Muscle of back (tissue), 11 donors: Measurements from ENCODE around the gene PDE8A. TPM values are rescaled to one million over a fixed set of nuclear protein-coding genes. Genes with fewer than 3 reads are reported as not detected.
"Not testable (repeated sequence)": the region's sequence is repeated elsewhere in the genome, so short reads cannot be mapped to it uniquely, and the experiment has no call there.

ENCODE experiments used
- DNase-seq, 3 donors: peaks; one replicate each; pipeline versions ENCODE4 v3.0.0 to v3.0.0-alpha.2; 2013
- polyA plus RNA-seq, 10 donors: library from polyadenylated mRNA; unstranded; fragments of 120-200 nt; gene quantifications; one replicate each; pipeline ENCODE4 v1.2.1, GENCODE V29; 2013; ENCODE audit not compliant: insufficient read length in 10 of 10

PDE8A gene
- polyA plus RNA-seq, 10 donors: 13.5 to 39.8 (median 21.5) TPM

DNA sequence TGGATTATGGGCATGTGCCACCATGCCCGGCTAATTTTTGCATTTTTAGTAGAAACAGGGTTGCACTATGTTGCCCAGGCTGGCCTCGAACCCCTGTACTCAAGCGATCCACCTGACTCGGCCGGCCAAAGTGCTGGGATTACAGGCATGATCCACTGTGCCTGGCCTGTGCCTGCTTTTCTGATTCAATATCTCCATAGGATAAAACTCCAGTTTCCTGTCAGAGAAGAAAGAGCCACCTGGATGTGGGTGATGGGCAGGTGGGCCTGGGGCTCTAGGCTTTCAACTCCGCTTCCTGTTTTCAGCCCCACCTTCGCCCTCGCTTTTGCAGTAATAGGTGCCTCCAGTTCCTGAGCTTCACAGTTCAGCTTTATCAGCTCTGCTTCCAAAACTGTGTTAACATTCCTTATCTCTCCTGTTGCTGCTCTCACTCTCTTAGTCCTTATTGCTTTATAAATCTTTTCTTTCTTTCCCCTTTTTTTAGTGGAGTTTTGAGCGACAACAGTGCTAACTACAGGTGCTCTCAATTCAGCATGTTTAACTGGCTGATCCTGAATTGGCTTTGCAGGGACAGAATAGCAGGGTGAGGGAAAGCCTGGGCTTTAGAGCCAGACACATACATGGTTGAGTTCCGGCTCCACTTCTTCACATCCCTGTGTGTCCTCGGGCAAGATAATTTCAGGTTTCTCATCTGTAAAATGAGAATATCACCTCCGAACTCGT is 21.1 kb upstream of the PDE8A start:
- DNase-seq: no peak

GRCh38 chr15:84961114-84961452 is 20.6 kb upstream of the PDE8A start:
- peak in 1 of 3 donors; percentile 66 for DNase-seq

DNA sequence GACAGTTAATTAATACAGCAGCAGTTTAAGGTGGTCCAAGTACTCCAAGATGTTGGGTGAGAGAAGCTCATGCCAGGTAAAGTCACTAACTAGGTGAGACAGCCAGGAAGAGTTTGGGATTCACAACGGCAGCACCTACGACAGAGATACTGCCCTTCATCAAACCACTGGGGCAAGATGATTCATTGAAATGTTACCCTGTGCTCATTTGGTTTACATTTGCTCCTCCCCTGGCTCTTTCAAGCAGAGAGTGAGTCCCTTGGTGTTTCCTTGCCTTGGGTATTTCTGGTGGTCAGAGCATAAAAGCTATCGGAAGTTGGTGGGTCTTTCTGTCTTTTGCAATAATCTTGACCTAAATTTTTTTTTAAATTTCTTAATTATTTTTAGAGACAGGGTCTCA is 19.9 kb upstream of the PDE8A start:
- DNase-seq: no peak

- DNase-seq: no peak
Measured at GRCh38 chr15:84962955-84963354, 18.7 kb upstream of the PDE8A start.

GRCh38 chr15:84967380-84967779 is 14.3 kb upstream of the PDE8A start:
- no peak for DNase-seq

DNA sequence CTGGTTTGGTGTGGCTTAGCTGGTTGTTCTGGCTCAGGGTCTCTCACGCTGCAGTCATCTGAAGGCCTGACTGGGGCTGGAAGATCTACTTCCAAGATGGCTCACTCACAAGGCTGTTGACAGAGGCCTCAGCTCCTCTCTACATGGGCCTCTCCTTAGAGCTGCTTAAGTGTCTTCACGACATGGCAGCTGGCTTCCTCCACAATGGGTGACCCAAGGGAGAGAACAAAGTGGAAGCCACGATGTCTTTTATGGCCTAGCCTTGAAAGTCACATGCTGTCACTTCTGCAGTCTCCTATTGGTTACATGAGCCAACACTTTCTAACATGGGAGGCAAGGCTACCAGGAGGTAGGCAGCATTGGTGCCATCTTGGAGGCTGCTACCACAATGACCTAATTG is 13.4 kb upstream of the PDE8A start:
- no peak for DNase-seq

DNA sequence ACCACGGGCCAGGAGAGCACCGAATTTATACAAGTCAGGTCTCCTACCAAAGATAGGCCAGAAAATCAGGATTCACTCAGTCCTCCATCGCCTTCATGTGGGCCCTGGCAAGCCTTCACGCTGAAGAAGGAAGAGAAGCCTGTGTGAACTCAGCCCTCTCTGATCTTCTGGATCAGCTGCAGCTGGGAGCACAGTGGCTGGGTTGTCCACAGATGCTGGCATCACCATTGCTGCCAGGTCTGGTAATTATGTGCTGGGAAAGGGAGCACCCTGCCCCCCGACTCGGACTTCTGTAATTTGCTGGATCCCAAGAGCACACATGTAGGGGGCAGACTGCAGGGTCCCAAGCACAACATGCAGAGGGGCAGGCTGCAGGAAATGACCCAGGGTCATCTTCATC is 12.4 kb upstream of the PDE8A start:
- no peak for DNase-seq

GRCh38 chr15:84970843-84971242 is 10.8 kb upstream of the PDE8A start:
- DNase-seq: no peak

- DNase-seq: peak in 1 of 3 donors; percentile 19
Measured at GRCh38 chr15:84973492-84974460, 7.9 kb upstream of the PDE8A start.

- peak in 1 of 3 donors; percentile 20 for DNase-seq
Measured at GRCh38 chr15:84975871-84976351, 5.7 kb upstream of the PDE8A start.

- no peak for DNase-seq
Measured at GRCh38 chr15:84976746-84977345, 4.8 kb upstream of the PDE8A start.

GRCh38 chr15:84979651-84980050 is 2.0 kb upstream of the PDE8A start:
- peak in 1 of 3 donors; percentile 34 for DNase-seq

GRCh38 chr15:84980196-84981053 is 1.2 kb upstream of the PDE8A start:
- peak; percentile 83 to 98 (median 88) for DNase-seq

- peak; percentile 97 to 99 (median 98) for DNase-seq
Measured at GRCh38 chr15:84981054-84981710, 474 bp upstream of the PDE8A start.

DNA sequence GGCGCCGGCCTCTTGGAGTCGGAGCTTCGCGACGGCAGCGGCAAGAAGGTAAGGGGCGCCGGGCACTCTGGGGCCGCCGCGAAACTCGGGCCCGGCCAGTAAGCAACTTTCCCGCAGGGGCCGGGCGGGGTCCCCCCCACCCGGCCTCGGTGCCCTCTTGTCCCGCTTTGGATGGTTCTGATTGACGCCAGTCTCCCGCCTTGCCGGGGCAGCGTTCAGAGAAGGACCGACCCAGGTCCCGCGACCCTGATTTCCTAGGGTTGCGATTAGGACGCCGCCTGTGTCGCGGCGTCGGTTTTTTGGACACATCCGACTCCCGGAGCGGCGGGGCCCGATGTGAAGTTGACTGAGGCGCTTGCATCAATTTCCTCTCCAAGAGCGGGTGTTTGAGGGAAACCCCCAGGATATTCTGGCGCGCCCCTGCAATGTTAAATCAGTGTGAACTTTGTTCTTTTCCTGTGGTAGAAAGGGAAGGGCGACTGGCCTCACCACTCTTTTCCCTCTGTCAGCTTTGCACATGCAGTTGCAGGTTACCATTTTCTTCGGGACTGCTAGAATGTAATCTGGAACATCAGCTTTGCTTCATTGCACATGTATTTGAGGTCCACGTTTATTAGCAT is 755 bp downstream of the PDE8A start:
- peak in 2 of 3 donors; percentile 25 to 61 for DNase-seq

DNA sequence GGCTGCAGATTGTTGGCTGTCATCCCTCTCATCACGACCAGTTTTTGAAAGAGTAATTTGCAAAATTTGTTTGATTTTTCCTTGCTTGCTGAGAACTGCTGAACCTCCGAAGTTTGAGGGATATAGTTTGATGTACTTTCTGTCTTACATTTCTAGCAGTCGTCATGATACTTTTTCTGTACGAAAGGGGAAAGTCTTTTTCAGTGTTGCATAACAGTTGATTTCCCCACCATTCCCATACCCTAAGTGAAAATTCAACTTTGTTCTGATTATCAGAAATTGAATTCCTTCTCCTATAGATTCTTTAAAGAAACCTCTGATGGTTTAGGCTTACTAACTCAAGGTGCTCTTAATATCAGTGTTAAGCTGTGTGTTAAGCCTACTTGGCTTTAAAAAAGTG is 1.6 kb downstream of the PDE8A start:
- DNase-seq: peak in 1 of 3 donors; percentile 21

DNA sequence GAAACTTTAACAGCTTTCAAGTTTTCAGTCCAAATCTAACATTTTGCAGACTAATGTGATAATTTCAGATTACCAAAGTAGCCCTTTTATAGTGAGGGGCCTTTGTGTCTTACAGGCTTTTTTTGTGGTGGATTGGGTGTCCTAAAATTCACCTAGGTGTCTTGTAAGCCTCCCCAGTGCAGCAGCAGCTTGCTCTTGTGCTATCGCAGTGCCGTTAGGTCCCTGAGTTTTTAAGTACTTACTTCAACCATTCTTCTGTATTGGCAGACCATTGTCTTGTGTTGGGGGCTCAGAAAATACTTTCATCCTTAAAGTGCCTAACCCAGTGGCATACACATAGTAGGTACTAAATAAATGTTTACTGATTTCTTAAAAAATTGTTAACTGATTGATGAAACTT is 2.1 kb downstream of the PDE8A start:
- no peak for DNase-seq

- no peak for DNase-seq
Measured at GRCh38 chr15:84985158-84985557, 3.5 kb downstream of the PDE8A start.

- DNase-seq: not testable (repeated sequence)
Measured at GRCh38 chr15:84987351-84987750, 5.7 kb downstream of the PDE8A start.

DNA sequence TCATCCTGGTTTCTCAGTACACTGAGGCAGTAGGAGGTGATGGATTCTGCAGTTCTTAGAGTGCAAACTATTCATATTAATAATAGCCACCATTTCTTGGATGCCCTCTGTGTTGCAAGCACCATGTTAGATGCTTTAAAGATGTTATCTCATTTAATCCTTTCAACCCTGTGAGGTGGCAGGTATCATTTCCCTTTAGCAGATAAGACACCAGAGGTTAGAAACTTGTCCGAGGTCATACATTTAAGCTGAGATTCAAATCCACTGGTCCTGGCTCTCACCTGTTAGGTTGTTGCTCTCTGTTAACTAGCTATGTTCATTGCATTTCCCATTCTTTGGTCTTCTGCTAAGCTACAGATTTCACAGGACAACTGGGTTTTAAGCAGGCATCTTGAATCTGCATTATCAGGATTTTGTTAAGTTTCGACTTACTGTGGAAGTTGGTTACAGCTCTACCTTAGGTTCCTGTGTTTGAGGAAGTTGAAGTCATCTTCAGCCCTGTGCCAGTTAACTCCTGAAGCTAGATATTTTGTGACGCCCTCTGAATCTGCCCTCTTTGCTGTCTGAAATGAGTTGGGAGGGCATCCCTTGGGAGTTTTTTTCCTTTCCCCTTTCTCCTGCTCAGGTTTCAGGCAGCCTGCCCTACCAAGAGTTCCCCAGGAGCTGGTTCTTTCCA is 6.4 kb downstream of the PDE8A start:
- no peak for DNase-seq
